NCI-H146 treated with DMSO at 0.1 percent for 48 hours (cell line): ENCODE data around the gene DSCAM.

Experiments used
- DNase-seq: peaks from one replicate; lab custom pipeline; 2025; ENCODE audit not compliant: unreplicated experiment; lab: John Stamatoyannopoulos, UW

Gene DSCAM

GRCh38 chr21:40402884-40403582 is 443.9 kb downstream of the DSCAM start:
- DNase-seq, result no peak

DNA sequence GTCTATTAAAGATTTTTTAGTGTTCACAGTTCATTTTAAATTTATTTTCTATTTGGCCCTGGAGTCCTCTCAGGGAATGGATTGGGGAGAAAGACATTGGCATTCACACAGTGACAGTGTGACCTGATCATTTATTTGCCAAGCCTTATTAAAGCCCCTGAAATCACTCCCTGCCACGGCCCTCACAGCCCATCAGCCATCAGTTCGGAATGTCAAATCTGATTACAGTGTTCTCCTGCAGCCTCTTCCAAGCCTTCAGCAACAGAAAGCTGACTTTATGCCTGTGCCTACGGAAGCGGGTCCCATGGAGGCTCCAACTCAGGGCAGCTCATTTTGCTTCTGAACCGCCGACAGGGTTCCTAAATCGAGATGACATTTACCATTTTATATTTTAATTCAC is 451.2 kb downstream of the DSCAM start:
- no peak for DNase-seq

DNA sequence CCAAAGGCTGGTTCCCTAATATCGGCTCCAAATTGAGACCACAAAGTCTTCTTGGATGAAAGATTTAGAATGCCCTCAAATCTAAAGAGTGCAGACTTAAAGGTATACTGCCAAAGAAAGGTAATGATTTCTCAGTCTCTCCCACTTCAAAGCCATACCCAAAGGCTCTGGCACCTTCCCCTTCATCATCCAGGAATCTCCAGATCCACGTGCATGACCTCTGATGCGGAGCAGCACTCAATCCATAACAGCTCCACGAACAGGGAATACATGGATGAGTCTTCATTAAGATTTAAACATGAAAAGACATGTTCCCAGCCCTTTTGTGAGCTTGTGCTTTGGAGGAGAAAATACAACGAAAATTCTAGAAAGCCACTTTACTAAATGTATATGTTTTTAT is 453.9 kb downstream of the DSCAM start:
- no peak for DNase-seq

DNA sequence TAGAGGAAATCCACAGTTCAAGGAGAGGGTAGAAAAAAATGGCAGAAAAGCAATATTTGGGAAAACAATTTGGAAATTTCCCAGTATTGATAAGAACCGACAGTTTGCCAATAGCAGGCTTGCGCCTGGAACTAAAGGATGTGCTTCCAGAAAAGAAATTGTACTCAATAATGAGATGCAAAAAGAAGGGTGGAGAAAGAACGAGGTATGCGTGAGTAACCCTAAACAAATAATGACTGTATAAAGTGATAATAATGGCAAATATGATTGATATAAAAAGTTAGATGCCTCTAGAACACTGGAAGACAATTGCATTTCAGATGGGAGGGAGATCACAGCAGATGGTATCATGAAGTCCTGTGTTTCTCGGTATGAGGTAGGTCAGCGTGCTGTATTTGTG is 458.9 kb downstream of the DSCAM start:
- DNase-seq, result no peak

DNA sequence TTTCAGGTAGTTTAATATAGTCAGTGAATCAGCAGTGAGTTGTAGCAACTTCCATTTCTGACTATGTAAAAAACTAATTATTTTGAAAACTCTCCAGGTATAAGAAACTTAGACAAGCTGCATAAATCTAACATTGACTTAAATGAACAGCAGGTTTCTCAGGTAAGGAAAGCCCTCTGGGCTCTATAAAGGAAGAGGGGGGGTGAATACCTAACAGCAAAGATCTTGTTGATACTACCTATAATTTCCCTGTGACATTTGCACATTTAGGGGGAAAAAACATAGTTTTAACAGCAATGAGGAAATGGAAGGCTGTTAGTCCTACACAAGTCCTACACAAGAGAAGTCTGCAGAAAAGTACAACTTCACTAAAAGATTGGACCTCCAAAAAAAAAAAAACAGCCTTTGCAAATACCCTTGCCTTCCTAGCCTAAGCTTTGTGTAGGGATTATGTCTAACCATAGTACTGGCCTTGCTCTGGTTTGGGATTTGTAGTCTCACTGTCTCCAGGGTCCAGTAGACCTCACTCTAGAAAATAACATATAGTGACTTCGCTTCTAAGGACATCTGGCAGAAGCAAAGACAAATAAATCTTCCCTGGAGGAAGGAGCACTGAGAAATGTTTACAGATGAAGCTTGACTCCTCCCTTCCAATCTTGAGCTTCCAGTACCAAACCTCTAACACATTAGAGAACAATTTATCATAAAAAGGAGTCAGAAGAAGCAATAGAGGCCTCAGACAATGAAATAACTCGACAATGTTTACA is 459.8 kb downstream of the DSCAM start:
- no peak for DNase-seq

DNA sequence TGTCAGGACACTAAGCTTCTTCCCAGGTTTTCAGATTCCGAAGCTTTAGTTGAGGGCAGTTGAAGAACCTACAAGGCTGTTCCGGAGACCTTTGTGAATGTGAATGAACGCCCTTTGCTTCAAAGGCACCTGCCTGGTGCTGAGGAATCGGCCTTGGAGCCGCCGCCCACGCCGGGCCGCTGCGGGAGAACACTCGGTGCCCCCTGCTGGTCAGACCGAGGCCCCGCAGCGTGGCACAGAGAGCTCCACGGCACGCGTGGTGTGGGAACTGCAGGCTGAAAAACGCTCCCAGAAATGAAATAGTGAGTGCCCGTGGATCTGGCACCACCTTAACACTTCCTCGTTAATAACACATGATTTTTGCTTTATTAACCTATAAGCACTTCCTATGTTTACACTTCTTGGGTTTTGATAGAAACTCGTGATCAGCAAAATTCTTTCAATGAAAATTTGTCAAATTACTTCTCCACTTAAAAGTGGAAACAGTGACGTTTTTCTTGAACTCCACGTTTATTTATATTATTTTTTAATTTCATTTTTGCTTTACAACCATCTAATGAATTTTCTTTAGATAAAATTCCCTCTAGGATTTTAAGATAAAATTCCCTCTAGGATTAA is 460.6 kb downstream of the DSCAM start:
- peak; percentile 30 for DNase-seq

- no peak for DNase-seq
Observed at GRCh38 chr21:40385883-40386282, 461.1 kb downstream of the DSCAM start.

GRCh38 chr21:40383951-40384350 is 463.0 kb downstream of the DSCAM start:
- no peak for DNase-seq

GRCh38 chr21:40381111-40381510 is 465.8 kb downstream of the DSCAM start:
- DNase-seq, result no peak

- no peak for DNase-seq
Observed at GRCh38 chr21:40379881-40380810, 466.8 kb downstream of the DSCAM start.

GRCh38 chr21:40377135-40377534 is 469.8 kb downstream of the DSCAM start:
- DNase-seq, result no peak

- no peak for DNase-seq
Observed at GRCh38 chr21:40373761-40374160, 473.2 kb downstream of the DSCAM start.

DNA sequence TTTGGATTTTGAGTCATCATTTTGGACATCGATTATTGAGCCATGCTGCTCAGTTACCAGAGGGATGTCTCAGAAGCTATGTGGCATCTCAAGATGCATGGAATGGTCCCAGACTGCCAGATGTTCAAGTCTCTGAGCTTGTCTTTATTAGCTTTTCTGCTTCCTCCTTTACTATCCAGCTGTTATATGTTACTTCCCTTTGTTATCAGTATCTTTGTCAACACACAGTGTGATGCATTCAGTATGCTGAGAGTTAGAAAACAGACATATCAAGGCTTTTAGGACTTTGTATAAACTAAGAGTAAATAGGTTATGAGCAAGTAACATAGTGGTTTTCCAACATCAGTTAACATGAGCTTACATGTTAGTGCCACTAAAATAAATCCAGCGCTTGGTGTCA is 474.5 kb downstream of the DSCAM start:
- no peak for DNase-seq

DNA sequence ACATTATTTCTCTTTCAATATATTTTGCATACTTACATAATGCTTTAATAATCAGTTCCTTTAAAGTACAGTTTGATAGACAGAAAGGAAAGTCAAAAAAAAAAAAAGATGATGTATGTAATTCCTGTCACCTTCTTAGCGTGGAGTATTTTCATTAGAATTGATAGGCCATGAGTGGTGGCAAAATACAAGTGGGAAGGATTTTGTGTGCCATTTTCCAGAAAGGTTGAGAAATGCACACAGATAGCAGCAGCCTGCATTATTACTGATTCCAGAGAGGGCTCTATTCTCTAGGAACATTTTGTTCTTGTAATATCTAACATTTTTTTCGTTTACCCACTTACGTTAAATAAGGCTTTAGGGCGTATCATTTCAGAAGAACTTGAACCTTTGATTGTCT is 475.6 kb downstream of the DSCAM start:
- no peak for DNase-seq

DNA sequence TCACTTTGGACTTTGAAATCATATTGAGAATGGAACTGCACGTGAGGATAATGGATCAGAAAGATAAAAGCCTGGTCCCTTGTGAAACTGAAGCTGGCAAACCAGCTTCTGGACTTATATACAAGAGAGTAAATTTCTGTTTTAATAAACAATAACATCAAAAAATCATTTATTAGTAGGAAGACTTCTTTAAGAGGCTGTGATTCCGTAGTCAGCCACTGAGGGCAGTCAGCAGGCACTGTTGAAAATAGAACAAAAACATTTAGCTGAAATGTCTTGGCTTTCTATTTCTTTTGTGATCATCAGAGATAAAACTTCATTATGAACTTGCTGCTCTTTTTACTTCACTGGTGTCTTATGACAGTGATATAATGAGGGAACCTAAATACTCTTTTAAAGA is 490.3 kb downstream of the DSCAM start:
- no peak for DNase-seq

GRCh38 chr21:40355076-40355475 is 491.9 kb downstream of the DSCAM start:
- DNase-seq, result no peak

DNA sequence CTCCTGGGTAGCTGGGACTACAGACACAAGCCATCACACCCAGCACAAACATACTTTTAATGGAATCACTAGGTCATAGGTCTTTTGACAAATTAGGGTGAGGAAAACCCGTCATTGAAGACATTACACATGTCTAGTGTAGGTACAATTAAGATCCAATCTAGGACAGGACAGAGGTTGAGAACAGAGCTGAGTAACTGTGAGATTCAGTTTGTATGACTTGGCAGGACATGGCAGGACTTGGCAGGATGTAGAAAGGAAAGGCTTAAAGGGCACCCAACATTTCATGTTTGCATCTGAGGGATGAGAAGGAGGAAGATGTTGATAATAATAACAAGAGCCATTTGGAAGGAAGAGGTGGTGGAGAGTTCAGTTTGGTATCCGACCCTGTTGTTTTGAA is 496.0 kb downstream of the DSCAM start:
- no peak for DNase-seq

DNA sequence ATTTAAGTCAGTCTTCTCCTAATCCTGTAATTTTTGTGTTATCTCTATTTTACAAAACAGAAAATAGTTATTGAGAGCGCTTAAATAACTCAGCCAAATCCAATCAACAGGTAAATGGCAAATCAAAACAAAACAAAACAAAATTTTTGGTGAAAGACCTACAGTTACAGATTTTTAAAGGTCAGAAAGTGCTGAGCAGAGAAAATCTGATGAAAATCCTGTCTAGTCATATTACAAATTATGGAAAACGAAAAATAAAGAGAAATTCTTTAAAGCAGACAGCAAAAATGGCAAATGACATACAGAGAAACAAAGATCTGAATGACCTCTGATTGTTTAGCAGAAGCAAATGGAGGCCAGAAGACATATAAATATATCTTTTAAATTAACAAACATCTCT is 497.4 kb downstream of the DSCAM start:
- no peak for DNase-seq

DNA sequence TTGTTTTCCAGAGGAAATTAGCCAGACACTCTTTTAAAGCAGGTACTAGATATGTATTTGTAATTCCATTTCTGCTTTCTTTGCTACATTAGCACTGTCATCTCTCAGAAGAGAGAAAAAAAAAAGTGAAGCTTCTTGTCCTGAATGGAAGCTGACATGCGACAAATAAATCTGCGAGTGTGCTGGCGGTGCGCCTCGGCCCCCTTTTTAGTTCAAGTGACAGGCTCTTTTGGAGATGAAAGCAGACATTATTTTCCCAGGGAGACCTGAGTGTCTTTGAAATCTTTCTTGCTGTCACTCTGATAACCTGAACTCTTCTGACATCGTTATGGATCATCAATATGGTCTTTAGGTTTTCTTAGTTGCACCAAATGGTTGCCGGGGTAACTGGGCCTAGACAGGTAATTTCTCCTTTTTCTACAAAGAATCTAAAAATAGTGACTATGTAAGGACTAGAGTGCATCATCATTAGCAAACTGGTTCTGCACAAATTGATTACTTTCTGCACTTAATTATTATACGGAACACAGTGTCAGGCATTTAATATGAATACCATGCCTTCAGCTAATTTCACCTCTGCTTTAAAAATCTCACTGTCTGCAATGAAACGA is 501.1 kb downstream of the DSCAM start:
- DNase-seq, result no peak

DNA sequence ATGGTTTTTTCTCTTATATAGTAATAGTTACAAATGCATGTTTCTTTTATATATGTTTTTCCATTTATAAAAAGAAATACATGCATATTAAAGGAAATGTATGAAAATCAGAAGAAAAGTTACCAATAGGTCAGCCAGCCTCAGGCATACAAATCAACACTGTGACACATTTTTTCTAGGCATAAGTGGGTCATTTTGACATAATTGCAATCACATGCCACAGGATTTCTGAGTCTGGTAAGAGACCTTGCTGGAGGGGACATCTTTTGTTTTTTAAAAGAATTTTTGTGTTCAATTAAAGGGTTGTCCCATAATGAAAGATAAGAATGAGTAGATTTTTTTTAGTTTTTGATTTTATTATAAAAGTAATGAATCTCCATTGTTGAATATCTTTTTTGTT is 506.6 kb downstream of the DSCAM start:
- no peak for DNase-seq

DNA sequence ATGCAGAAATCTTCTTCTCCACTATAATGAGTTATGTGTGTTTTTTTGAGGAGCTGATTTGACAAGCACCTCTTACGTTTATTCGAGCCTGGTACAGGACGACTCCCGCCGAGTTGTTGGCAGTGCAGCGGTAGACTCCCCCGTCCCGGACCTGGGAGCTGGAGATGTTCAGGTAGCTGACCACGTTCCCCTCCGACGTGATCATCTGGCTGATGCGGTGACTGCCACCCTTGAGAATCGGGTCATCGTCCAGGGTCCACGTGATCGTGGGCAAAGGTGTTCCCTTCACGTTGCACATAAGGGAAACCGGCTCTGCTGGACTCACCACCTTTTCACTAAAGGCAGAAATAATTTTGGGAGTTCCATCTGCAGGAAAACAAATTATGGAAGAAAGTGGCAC is 507.9 kb downstream of the DSCAM start:
- no peak for DNase-seq
